SK-N-SH treated with all-trans-retinoic acid at 6 μM for 48 hours (cell line): ENCODE data around the gene FHIT.

Experiments used
- ATAC-seq: fragments of 200-7000 bp; cut with Tn5 transposase; 3 replicates; pipeline ENCODE4 v1.9.1; 2020; ENCODE audit warnings: mild to moderate bottlenecking, moderate library complexity
- ARNTL ChIP-seq: fragments of 450-650 bp; formaldehyde crosslinking; IDR thresholded peaks from 2 replicates; pipeline ENCODE4 v1.5.0; 2020; ENCODE audit warnings: low read depth, mild to moderate bottlenecking, moderate library complexity, borderline replicate concordance
- BACH2 ChIP-seq: fragments of 250-450 bp; sonication (Bioruptor Pico); IDR thresholded peaks from 2 replicates; pipeline ENCODE4 v1.9.0; 2021; ENCODE audit warnings: mild to moderate bottlenecking, borderline replicate concordance
- CREB5 ChIP-seq: fragments of 250-450 bp; sonication (Bioruptor Pico); IDR thresholded peaks from 2 replicates; pipeline ENCODE4 v1.5.1; 2020; ENCODE audit warnings: low read depth, mild to moderate bottlenecking, moderate library complexity
- CSDC2 ChIP-seq: fragments of 250-450 bp; sonication (Bioruptor Pico); IDR thresholded peaks from 2 replicates; pipeline ENCODE4 v1.5.0; 2020; ENCODE audit warnings: mild to moderate bottlenecking, moderate library complexity
- OSR1 ChIP-seq: fragments of 250-450 bp; sonication (Bioruptor Pico); IDR thresholded peaks from 2 replicates; pipeline ENCODE4 v1.8.0; 2022; ENCODE audit warnings: moderate library complexity, mild to moderate bottlenecking, inconsistent platforms
- SNAI2 ChIP-seq: fragments of 250-450 bp; sonication (Bioruptor Pico); IDR thresholded peaks from 2 replicates; pipeline ENCODE4 v1.5.0; 2020; ENCODE audit warnings: mild to moderate bottlenecking, moderate library complexity
- TSHZ2 ChIP-seq: fragments of 250-450 bp; sonication (Bioruptor Pico); IDR thresholded peaks from 2 replicates; pipeline ENCODE4 v1.5.0; 2020; ENCODE audit warnings: mild to moderate bottlenecking, moderate library complexity
- ZC3H10 ChIP-seq: fragments of 250-450 bp; sonication (Bioruptor Pico); IDR thresholded peaks from 2 replicates; pipeline ENCODE4 v1.5.1; 2021; ENCODE audit warnings: mild to moderate bottlenecking, moderate library complexity
- ZFP3 ChIP-seq: fragments of 250-450 bp; sonication (Bioruptor Pico); IDR thresholded peaks from 2 replicates; pipeline ENCODE4 v1.5.0; 2020; ENCODE audit warnings: mild to moderate bottlenecking, moderate library complexity
- ZFP30 ChIP-seq: fragments of 450-650 bp; formaldehyde crosslinking; IDR thresholded peaks from 2 replicates; pipeline ENCODE4 v1.5.0; 2022; ENCODE audit warnings: mild to moderate bottlenecking, moderate library complexity
- ZNF565 ChIP-seq: fragments of 450-650 bp; formaldehyde crosslinking; conservative IDR thresholded peaks from 2 replicates; pipeline ENCODE4 v1.5.0; 2020; ENCODE audit warnings: low read depth, mild to moderate bottlenecking, moderate library complexity
- ZNF70 ChIP-seq: fragments of 450-650 bp; formaldehyde crosslinking; IDR thresholded peaks from 2 replicates; pipeline ENCODE4 v1.5.0; 2020; ENCODE audit warnings: mild to moderate bottlenecking, moderate library complexity
- ZNF8 ChIP-seq: fragments of 450-650 bp; formaldehyde crosslinking; IDR thresholded peaks from 2 replicates; pipeline ENCODE4 v1.5.0; 2020; ENCODE audit warnings: mild to moderate bottlenecking, moderate library complexity
- TF ChIP-seq, protein P1 (sequence below): fragments of 250-450 bp; sonication (Bioruptor Pico); IDR thresholded peaks from 2 replicates; pipeline ENCODE4 v1.5.1; 2021; ENCODE audit warnings: mild to moderate bottlenecking, moderate library complexity
- TF ChIP-seq, protein P2 (sequence below): fragments of 250-450 bp; sonication (Bioruptor Pico); IDR thresholded peaks from 2 replicates; pipeline ENCODE4 v1.8.0; 2021; ENCODE audit warnings: low read depth, mild to moderate bottlenecking, moderate library complexity, borderline replicate concordance

The FHIT gene

GRCh38 chr3:60629816-60630215 lies 621.4 kb downstream of the FHIT start (continued):
- no peak for TF ChIP-seq TSHZ2 (CRISPR knock-in tag)
- no peak for TF ChIP-seq ZFP30
- TF ChIP-seq, protein P1, sequence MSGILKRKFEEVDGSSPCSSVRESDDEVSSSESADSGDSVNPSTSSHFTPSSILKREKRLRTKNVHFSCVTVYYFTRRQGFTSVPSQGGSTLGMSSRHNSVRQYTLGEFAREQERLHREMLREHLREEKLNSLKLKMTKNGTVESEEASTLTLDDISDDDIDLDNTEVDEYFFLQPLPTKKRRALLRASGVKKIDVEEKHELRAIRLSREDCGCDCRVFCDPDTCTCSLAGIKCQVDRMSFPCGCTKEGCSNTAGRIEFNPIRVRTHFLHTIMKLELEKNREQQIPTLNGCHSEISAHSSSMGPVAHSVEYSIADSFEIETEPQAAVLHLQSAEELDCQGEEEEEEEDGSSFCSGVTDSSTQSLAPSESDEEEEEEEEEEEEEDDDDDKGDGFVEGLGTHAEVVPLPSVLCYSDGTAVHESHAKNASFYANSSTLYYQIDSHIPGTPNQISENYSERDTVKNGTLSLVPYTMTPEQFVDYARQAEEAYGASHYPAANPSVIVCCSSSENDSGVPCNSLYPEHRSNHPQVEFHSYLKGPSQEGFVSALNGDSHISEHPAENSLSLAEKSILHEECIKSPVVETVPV (CRISPR knock-in tag): no peak

- no peak for ATAC-seq
- no peak for TF ChIP-seq ZNF70
These were observed 628.9 kb downstream of the FHIT start for GRCh38 chr3:60622349-60622748.

GRCh38 chr3:60617188-60617587 lies 634.1 kb downstream of the FHIT start:
- no peak for ATAC-seq
- TF ChIP-seq ZFP30 (no peak), ZNF70 (no peak), CREB5 (CRISPR knock-in tag) (no peak), ZNF565 (CRISPR knock-in tag) (no peak), BACH2 (CRISPR knock-in tag) (no peak), ZC3H10 (CRISPR knock-in tag) (no peak), ZNF8 (CRISPR knock-in tag) (no peak), SNAI2 (CRISPR knock-in tag) (no peak), OSR1 (CRISPR knock-in tag) (no peak)
- TF ChIP-seq, protein P2, sequence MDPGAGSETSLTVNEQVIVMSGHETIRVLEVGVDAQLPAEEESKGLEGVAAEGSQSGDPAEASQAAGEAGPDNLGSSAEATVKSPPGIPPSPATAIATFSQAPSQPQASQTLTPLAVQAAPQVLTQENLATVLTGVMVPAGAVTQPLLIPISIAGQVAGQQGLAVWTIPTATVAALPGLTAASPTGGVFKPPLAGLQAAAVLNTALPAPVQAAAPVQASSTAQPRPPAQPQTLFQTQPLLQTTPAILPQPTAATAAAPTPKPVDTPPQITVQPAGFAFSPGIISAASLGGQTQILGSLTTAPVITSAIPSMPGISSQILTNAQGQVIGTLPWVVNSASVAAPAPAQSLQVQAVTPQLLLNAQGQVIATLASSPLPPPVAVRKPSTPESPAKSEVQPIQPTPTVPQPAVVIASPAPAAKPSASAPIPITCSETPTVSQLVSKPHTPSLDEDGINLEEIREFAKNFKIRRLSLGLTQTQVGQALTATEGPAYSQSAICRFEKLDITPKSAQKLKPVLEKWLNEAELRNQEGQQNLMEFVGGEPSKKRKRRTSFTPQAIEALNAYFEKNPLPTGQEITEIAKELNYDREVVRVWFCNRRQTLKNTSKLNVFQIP (CRISPR knock-in tag): no peak

DNA sequence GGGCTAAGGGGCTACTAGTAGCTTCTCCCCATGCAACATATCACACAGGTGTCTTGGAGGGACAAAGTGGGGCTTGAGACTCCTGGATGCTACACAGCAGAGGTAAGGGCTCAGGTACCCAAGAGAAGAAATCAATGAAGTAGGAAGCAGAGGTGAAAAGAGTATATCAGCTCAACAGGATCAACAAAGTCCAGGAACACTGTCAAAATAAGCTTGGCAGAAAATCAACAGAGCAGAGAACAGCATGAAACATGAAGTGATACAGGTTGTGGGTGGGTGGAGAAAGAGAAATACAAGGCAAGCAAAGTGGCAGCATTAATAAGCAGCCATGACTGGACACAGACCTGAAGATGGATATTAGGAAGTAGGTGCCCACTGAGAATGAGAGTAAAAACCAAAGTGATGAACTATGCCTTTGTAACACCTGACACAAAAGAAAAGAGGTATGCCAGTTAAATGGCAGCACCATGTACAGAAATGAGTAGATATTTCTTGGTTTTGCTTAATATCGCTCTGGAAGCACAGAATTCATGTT lies 637.4 kb downstream of the FHIT start:
- no peak for ATAC-seq
- TF ChIP-seq ZNF565 (CRISPR knock-in tag) (no peak), ARNTL (CRISPR knock-in tag) (no peak), BACH2 (CRISPR knock-in tag) (no peak), OSR1 (CRISPR knock-in tag) (no peak), TSHZ2 (CRISPR knock-in tag) (no peak), CREB5 (CRISPR knock-in tag) (no peak), ZNF8 (CRISPR knock-in tag) (no peak), ZFP3 (CRISPR knock-in tag) (no peak), CSDC2 (CRISPR knock-in tag) (no peak), ZNF70 (no peak), SNAI2 (CRISPR knock-in tag) (no peak)
- TF ChIP-seq, protein P2 (CRISPR knock-in tag): no peak
- TF ChIP-seq, all 23 proteins: peak for 0
